HG03097 (cell line): ENCODE measurements around the gene ZNF423.

ENCODE experiments used
- ATAC-seq: cut with Tn5 transposase; IDR thresholded peaks from one replicate; pipeline ENCODE4 v1.9.1; 2021; ENCODE audit not compliant: unreplicated experiment, low FRiP score

Gene ZNF423

DNA sequence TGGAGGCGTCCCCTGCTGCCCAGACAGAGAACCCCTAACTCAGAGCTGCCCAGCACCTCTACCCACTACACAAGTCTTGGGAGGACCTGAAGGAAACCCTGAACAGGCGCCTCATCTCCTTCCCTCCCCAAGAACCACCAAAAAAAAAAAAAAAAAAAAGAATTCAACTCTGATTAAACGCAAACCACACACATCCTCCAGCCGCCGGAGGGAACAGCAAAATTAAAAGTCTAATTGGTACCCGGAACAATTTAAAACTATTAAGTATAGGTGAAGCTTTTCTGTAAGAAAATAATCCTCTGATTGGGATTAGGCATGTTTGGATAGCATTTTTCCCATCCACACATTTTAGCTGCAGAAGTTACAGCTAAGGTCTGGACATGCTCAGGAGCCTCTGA lies 202.7 kb downstream of the ZNF423 start:
- ATAC-seq = no peak

DNA sequence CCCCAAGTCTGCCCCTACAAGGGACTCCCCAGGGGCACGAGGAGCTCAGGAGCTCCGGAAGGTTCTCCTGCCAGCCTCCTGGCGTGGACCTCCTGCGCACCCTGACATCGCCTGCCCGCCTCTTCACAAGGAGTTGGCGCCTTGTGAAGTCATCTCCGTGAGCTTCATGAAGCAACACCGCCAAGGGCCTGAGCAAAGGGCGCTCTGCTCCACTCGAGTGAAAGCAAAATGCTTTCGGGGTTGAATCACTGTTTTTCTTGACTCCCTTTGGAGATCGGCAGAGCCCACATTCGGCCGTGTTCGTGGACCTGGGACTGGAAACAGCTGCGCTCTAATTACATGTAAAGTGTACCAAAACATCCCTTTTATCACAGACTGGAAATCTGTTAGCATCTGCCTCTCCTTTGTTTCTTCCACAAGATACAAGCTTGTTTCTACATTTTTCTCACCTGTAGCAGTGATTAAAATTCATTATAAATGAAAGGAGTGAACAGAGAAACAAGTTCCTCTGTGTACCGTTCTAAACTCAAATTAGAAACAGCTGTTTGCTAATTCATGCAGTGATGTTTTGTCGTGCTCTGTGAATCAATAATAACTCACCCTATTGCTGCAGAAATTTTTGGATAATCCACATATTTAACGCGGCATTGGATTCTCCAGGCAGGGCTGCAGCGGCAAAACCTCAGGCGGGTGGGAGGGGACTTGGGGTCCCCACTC lies 203.3 kb downstream of the ZNF423 start:
- no peak for ATAC-seq

GRCh38 chr16:49651996-49652395 lies 203.9 kb downstream of the ZNF423 start:
- ATAC-seq = no peak

DNA sequence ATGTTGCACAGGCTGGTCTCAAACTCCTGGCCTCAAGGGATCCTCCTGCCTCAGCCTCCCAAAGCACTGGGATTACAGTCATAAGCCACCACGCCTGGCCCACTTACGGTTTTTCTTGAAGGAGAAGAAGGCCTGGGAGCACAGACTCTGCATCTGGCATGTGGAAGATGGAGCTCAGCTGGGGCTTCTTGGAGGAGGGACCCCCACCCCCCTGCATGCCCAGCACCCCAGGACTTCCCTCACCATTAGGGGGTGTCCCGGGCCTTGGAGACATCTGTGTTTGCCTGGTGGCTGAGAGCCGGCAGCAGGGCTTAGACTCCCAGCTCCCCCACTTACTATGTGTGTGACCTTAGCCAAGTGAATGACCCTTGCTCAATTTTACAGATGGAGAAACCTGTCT lies 204.7 kb downstream of the ZNF423 start:
- ATAC-seq = no peak

DNA sequence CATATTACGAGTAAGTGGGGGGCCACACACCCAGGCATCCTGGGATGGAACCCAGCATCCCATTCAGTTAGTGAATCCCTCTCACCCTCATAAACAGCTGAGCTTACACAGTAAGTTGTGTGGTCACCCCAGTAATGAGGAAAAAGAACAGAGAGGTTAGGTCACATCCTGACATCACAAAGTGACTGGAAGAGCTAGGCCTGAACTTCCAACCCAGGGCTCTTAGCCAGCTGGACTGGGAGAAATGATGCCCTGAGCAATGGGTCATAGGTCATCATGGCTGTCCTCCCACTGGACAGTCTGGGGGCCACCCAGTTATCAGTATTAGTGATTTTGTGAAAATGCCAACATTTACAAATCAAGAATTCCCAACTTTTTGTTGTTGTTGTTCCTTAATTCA lies 205.3 kb downstream of the ZNF423 start:
- no peak for ATAC-seq

GRCh38 chr16:49649013-49649765 lies 206.7 kb downstream of the ZNF423 start:
- no peak for ATAC-seq

- no peak for ATAC-seq
Observed at GRCh38 chr16:49647673-49648072, 208.2 kb downstream of the ZNF423 start.

DNA sequence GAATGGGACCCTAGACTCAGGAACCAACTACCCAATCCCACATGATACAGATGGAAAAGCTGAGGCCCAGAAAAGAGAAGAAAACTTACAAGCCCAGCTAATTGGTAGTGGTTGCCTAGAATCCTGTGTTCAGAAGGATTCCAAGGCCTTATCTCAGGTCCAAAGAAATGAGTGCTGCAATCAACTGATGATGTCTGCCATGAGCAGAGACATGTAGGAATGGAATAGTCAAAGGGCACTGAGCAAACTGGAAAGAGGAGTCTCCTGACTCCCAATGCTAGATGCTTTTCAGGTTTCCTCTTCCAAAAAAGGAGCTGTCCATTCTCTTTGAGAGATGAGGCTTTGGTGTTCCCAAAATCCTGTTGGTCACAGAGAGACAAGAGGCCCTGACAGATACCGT lies 210.6 kb downstream of the ZNF423 start:
- no peak for ATAC-seq

DNA sequence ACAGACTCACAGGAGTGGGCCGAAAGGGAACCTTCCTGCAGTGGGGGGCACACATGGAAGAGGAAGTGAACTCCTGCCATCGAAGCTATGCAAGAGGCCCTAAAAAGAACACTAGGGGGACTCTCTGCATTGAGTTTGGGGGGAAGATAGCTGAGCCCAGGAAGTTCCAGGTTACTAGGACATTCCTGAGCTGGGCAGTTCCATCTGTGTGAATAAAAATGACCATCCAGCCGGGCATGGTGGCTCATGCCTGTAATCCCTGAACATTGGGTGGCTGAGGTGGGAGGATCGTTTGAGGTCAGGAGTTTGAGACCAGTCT lies 211.8 kb downstream of the ZNF423 start:
- ATAC-seq = no peak

DNA sequence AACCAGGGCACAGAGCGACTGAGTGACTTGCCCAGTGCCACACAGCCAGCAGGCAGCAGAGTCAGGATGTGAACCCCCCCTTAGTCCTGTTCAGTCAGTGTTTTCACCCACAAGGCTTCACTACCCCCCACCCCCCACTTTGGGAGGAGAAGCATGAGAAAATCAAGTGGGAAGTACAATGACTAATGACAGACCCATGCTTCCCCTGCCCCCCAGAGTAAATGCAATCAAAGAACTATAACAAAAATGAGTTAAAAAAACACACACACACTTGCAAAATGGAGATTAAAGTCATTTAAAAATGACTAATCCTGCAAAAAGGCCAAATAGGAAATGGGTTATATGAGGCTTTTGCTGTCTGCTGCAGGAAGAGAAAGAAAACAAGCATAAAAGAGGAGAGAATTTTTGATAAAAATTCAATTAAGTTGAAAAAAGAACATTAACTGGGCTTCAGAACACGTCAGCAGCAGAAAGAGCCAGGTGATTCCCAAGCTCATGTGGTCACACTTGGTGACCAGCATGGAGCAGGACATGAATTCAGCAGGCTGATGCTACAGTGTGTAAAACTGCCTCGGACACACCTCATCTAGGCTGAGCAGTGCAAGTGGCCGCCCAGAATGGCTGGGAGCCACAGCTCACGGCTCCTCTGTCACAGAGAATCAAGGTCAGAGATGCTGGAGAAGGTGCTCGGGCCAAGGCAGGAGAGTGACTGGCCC lies 212.3 kb downstream of the ZNF423 start:
- no peak for ATAC-seq

DNA sequence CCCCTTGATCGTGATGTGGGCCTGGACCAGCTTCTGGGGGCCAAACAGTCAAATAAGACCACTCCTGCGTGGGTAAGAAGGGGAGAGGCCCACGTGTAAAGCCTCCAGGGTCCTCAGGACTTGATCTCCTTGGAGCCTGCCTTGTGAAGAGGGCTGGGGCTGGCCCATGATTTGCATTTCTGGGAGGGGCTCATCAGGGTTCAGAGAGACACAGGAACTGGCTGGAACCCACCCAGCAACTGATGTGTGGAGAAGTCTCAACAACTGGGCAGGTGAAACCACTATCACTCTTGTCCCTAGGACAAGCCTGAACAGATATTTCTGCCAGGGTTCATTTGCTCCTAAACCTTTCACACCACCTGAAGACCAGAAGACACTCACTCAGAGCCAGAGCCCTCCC lies 214.7 kb downstream of the ZNF423 start:
- no peak for ATAC-seq

DNA sequence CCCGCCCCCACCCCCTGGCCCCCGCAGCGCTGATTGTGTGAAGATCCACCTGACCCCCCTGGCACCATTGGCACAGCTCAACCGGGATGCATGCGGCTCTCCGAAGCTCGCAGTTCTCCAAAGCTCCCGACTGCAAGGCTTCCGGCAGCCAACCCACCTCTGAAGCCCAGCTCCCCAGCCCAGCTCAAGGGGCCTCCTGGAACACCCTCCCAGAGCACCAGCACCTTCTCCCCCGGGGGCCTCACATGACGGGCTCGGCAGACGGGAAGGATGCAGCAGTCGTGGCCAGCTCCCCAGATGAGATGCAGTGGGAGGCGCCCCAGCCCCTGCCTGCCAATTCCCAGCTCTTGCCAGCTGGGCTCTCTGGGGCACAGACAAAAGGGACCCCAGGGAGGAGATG lies 215.3 kb downstream of the ZNF423 start:
- ATAC-seq = no peak

DNA sequence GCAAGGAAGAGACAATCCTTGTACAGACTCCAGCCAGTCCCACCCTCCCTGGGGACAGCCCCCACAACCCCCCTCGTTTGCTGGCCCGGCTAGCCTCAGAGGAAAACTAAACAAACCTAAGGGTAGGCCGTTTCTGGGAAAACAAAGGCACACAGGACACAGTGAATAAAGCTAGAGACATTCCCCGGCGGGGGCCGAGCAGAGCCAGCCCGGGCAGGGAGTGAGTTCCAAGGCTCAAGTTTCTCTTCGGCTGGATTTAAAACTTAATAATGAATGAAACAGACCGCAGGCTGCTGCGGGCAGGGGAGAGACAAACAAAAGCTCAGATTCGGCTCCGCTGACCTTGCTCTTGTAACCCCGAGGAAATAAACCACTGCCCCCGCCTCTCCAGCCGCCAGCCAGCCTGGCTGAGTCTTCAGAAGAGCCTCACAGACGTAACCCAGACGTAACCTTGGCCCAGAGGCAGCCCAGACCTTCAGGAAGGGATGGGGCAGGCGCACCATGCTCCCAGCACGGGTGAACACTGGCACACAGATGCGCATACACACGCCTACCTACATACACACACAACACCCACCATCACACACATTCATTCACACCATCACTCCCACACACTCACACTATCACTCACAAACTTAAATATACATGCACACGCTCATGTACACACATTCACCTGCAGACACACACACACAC lies 216.0 kb downstream of the ZNF423 start:
- ATAC-seq = no peak

GRCh38 chr16:49638673-49639610 lies 217.0 kb downstream of the ZNF423 start:
- no peak for ATAC-seq

DNA sequence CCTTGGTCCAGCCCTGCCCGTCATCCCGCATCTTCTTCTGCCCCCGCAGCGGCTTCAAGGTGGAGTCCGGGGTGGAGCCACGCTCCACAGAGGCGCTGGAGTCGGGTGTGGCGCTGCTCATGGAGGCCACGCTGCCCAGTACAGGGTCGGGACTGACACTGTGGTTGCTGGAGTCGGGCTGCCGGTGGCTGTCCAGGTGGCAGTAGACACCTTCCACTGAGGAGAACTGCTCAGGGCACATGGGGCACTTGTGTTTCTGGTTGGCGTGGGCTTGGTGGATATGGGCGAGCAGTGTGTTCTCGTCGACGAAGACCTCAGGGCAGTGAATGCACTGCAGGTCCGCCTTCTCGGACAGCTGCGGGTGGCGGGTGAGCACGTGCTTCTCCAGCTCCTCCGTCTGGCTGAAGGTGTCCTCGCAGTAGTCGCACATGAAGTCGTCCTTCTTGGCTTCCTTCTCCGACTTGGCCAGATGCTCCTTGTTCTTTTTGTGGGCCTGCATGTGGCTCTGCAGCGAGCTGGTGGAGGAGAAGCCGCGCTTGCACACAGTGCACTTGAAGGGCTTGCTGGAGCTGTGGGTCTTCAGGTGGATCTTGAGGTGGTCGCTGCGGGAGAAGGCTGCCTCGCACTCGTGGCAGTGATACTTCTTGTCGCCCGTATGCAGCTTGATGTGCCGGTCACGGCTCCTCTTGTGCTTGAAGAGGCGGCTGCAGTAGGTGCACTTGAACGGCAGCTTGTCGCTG lies 217.8 kb downstream of the ZNF423 start:
- no peak for ATAC-seq

DNA sequence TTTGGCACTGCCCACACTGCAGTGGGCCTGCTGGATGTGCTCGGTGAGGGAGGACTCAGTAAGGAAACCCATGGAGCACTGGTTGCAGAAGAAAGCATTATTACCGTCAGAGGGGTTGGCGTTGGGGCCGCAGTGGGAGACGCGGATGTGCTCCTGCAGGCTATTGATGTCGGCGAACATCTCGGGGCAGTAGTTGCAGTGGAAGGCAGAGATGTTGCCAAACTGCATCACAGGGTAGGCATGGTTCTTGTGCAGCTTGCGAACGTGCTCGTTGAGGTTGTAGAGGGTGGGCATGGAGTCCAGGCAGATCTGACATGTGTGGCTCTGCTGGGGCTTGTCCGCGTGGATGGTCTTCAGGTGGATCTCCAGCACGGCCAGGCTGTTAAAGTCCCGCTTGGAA lies 218.4 kb downstream of the ZNF423 start:
- no peak for ATAC-seq

GRCh38 chr16:49636608-49637007 lies 219.3 kb downstream of the ZNF423 start:
- no peak for ATAC-seq

- ATAC-seq = no peak
Observed at GRCh38 chr16:49635591-49636581, 220.0 kb downstream of the ZNF423 start.
